ENCODE results near the gene ZDHHC21.
"Not testable (repeated sequence)": the region's sequence is repeated elsewhere in the genome, so short reads cannot be mapped to it uniquely, and the experiment has no call there.

ZDHHC21 gene

GRCh38 chr9:14693251-14693861, at the start of gene ZDHHC21:
TSS of gene ZDHHC21 (minus strand) at chr9:14693432. CDS start at chr9:14674340, 19,092 bp downstream.
- DNase-seq: peak; percentile 86

- no peak for DNase-seq
Observed at GRCh38 chr9:14741369-14741768, 48.1 kb upstream of the ZDHHC21 start.

- DNase-seq: no peak
Observed at GRCh38 chr9:14733133-14733532, 39.9 kb upstream of the ZDHHC21 start.

GRCh38 chr9:14731294-14731981, 38.2 kb upstream of the ZDHHC21 start:
- no peak for DNase-seq

GRCh38 chr9:14730461-14730898, 37.2 kb upstream of the ZDHHC21 start:
- no peak for DNase-seq

GRCh38 chr9:14723301-14723700, 30.1 kb upstream of the ZDHHC21 start:
- no peak for DNase-seq

- no peak for DNase-seq
Observed at GRCh38 chr9:14722391-14723035, 29.3 kb upstream of the ZDHHC21 start, which contains the start of gene CER1. TSS of gene CER1 (minus strand) at chr9:14722733. CDS start at chr9:14722672, 61 bp downstream.

- no peak for DNase-seq
Observed at GRCh38 chr9:14719231-14719923, 26.1 kb upstream of the ZDHHC21 start.

GRCh38 chr9:14715102-14715501, 21.9 kb upstream of the ZDHHC21 start:
- DNase-seq: no peak

- no peak for DNase-seq
Observed at GRCh38 chr9:14713187-14713767, 20.0 kb upstream of the ZDHHC21 start.

- DNase-seq: no peak
Observed at GRCh38 chr9:14710804-14711203, 17.6 kb upstream of the ZDHHC21 start.

- DNase-seq: no peak
Observed at GRCh38 chr9:14706530-14707140, 13.4 kb upstream of the ZDHHC21 start.

GRCh38 chr9:14705079-14705478, 11.8 kb upstream of the ZDHHC21 start:
- DNase-seq: no peak

- no peak for DNase-seq
Observed at GRCh38 chr9:14704281-14704680, 11.0 kb upstream of the ZDHHC21 start.

- DNase-seq: no peak
Observed at GRCh38 chr9:14702200-14702720, 9.0 kb upstream of the ZDHHC21 start.

- no peak for DNase-seq
Observed at GRCh38 chr9:14692470-14693250, 572 bp downstream of the ZDHHC21 start.

GRCh38 chr9:14690948-14691730, 2.1 kb downstream of the ZDHHC21 start:
- DNase-seq: no peak

GRCh38 chr9:14687042-14687719, 6.1 kb downstream of the ZDHHC21 start:
- no peak for DNase-seq

GRCh38 chr9:14686168-14686567, 7.1 kb downstream of the ZDHHC21 start:
- DNase-seq: no peak

GRCh38 chr9:14682616-14683015, 10.6 kb downstream of the ZDHHC21 start:
- not testable (repeated sequence) for DNase-seq
